IMR-90 (cell line): ENCODE measurements around the gene KLHL14. TPM values are rescaled to one million over a fixed set of nuclear protein-coding genes. Genes with fewer than 3 reads are reported as not detected.

Source experiments
- ATAC-seq: fragments of 200-7000 bp; cut with Tn5 transposase; 2 replicates; pipeline ENCODE4 v1.9.1; 2020; ENCODE audit warnings: low read depth, mild to moderate bottlenecking, moderate library complexity
- BruUV-seq: library from RNA; stranded (reverse); fragments of 400-500 nt; replicated peaks from 2 replicates; lab custom pipeline; 2021; lab: Mats Ljungman, UMichigan
- CTCF ChIA-PET: fragments of 300-600 bp; formaldehyde crosslinking; extraction: SDS; loops from one replicate; lab custom pipeline; 2021; ENCODE audit warnings: antibody characterized with exemption; lab: Yijun Ruan, JAX
- POLR2A ChIA-PET: fragments of 300-600 bp; sonication (Branson Sonifier 250); formaldehyde crosslinking; loops from one replicate; lab custom pipeline; 2022; ENCODE audit warnings: antibody characterized with exemption; ENCODE audit not compliant: unreplicated experiment; lab: Charles Lee
- DNase-seq: peaks from one replicate; pipeline ENCODE4 v3.0.0; 2013
- H2AFZ ChIP-seq: replicated peaks from 2 replicates; pipeline ENCODE3; 2013; ENCODE audit warnings: low read length, mild to moderate bottlenecking; ENCODE audit not compliant: poor library complexity
- H2AK5ac ChIP-seq: 2 replicates; pipeline ENCODE4 v1.6.1; 2013; ENCODE audit warnings: low read depth, low read length, inconsistent platforms
- H2AK9ac ChIP-seq: replicated peaks from 2 replicates; pipeline ENCODE3; 2013; ENCODE audit warnings: mild to moderate bottlenecking, low read depth, low read length, moderate library complexity; ENCODE audit not compliant: poor library complexity
- H2BK120ac ChIP-seq: 2 replicates; pipeline ENCODE4 v1.6.1; 2013; ENCODE audit warnings: low read depth, low read length, inconsistent platforms
- H2BK15ac ChIP-seq: 3 replicates; pipeline ENCODE4 v1.6.1; 2013; ENCODE audit warnings: low read depth, low read length, inconsistent platforms
- H2BK20ac ChIP-seq: 2 replicates; pipeline ENCODE4 v1.6.1; 2013; ENCODE audit warnings: low read depth, mild to moderate bottlenecking, inconsistent platforms, low read length, moderate library complexity
- H2BK5ac ChIP-seq: 2 replicates; pipeline ENCODE4 v1.6.1; 2013; ENCODE audit warnings: mild to moderate bottlenecking, low read depth, low read length, inconsistent platforms; ENCODE audit not compliant: poor library complexity, severe bottlenecking
- H3K14ac ChIP-seq: replicated peaks from 2 replicates; pipeline ENCODE4 v1.6.1; 2013; ENCODE audit warnings: low read depth, low read length, inconsistent platforms
- H3K18ac ChIP-seq: 2 replicates; pipeline ENCODE4 v1.6.1; 2013; ENCODE audit warnings: low read depth, low read length, control low read depth
- H3K23ac ChIP-seq: 2 replicates; pipeline ENCODE4 v1.6.1; 2013; ENCODE audit warnings: low read depth, low read length, inconsistent platforms
- H3K27ac ChIP-seq: 2 replicates; pipeline ENCODE4 v1.5.1; 2013; ENCODE audit warnings: mild to moderate bottlenecking, control low read depth, low read length; ENCODE audit not compliant: insufficient read depth
- H3K27me3 ChIP-seq: 2 replicates; pipeline ENCODE4 v1.6.1; 2013; ENCODE audit warnings: low read length; ENCODE audit not compliant: control insufficient read depth, insufficient read depth
- H3K36me3 ChIP-seq: 2 replicates; pipeline ENCODE4 v1.6.1; 2013; ENCODE audit warnings: low read length, mixed read lengths; ENCODE audit not compliant: control insufficient read depth, insufficient read depth
- H3K4ac ChIP-seq: 2 replicates; pipeline ENCODE4 v1.6.1; 2013; ENCODE audit warnings: low read depth, low read length, inconsistent platforms
- H3K4me1 ChIP-seq: 2 replicates; pipeline ENCODE4 v1.6.1; 2013; ENCODE audit warnings: low read length, mixed read lengths; ENCODE audit not compliant: control insufficient read depth, insufficient read depth
- H3K4me2 ChIP-seq: 2 replicates; pipeline ENCODE4 v1.6.1; 2013; ENCODE audit warnings: low read depth, mild to moderate bottlenecking, control low read depth, low read length, moderate library complexity
- H3K4me3 ChIP-seq: 2 replicates; pipeline ENCODE4 v1.5.1; 2013; ENCODE audit warnings: low read depth, mild to moderate bottlenecking, control low read depth, low read length, moderate library complexity; ENCODE audit not compliant: insufficient read depth
- H3K56ac ChIP-seq: 2 replicates; pipeline ENCODE4 v1.6.1; 2013; ENCODE audit warnings: low read length, inconsistent platforms; ENCODE audit not compliant: insufficient read depth; ENCODE audit errors: extremely low read depth
- H3K79me1 ChIP-seq, 2 experiments: 2 replicates each; pipeline ENCODE4 v1.6.1; 2013; ENCODE audit warnings: low read length in 2 of 2, inconsistent platforms in 1 of 2, low read depth in 1 of 2
- H3K9ac ChIP-seq: 2 replicates; pipeline ENCODE4 v1.6.1; 2013; ENCODE audit warnings: low read depth, low read length, control low read depth
- H3K9me1 ChIP-seq: 2 replicates; pipeline ENCODE4 v1.6.1; 2013; ENCODE audit warnings: low read length, inconsistent platforms; ENCODE audit not compliant: insufficient read depth
- H3K9me3 ChIP-seq: 2 replicates; pipeline ENCODE4 v1.6.1; 2013; ENCODE audit warnings: low read length; ENCODE audit not compliant: control insufficient read depth, insufficient read depth
- H4K20me1 ChIP-seq: 2 replicates; pipeline ENCODE4 v1.6.1; 2013; ENCODE audit warnings: low read length, inconsistent platforms; ENCODE audit not compliant: insufficient read depth
- H4K5ac ChIP-seq: 2 replicates; pipeline ENCODE4 v1.6.1; 2013; ENCODE audit warnings: mild to moderate bottlenecking, low read depth, low read length, control low read depth
- H4K8ac ChIP-seq, 2 experiments: 2 replicates each; pipeline ENCODE4 v1.6.1; 2013; ENCODE audit warnings: low read depth in 2 of 2, low read length in 2 of 2, control low read depth in 1 of 2, inconsistent platforms in 1 of 2
- H4K91ac ChIP-seq: 2 replicates; pipeline ENCODE4 v1.6.1; 2013; ENCODE audit warnings: low read depth, low read length, inconsistent platforms; ENCODE audit not compliant: insufficient read depth
- ELK1 ChIP-seq: fragments of 150-350 bp; IDR thresholded peaks from 2 replicates; pipeline ENCODE4 v1.6.1; 2016; ENCODE audit warnings: low read depth, mild to moderate bottlenecking, low read length, moderate library complexity, borderline replicate concordance
- NFE2L2 ChIP-seq: fragments of 150-350 bp; IDR thresholded peaks from 2 replicates; pipeline ENCODE4 v1.6.1; 2016; ENCODE audit warnings: low read depth, mild to moderate bottlenecking, low read length
- WGBS, 2 experiments: methylation state at CpG; one replicate each; pipeline versions ENCODE4 v1.1.5 to v1.1.7; 2013; ENCODE audit warnings: missing lambda C conversion rate in 2 of 2; ENCODE audit not compliant: insufficient read length in 1 of 2; ENCODE audit errors: extremely low coverage in 2 of 2; 5-methylcytosine and 5-hydroxymethylcytosine counted together
- dilution Hi-C: fragments of 300-500 bp; cut with HindIII; formaldehyde crosslinking; loops from one replicate; pipeline ENCODE4 v1.14.3; 2018; ENCODE audit warnings: low sequenced_read_pairs; ENCODE audit not compliant: unreplicated experiment
- in situ Hi-C: fragments of 300-500 bp; cut with MboI; formaldehyde crosslinking; loops from 3 replicates; pipeline ENCODE4 v1.14.3; 2019; ENCODE audit warnings: low sequenced_read_pairs, inconsistent platforms, mixed read lengths
- intact Hi-C: fragments of 100-400 bp; cut with micrococcal nuclease; formaldehyde crosslinking; loops from 2 replicates; pipeline ENCODE4 v1.10.0; 2022
- polyA plus RNA-seq, 3 experiments: library from polyadenylated mRNA; depleted of rRNA; stranded (reverse); fragments of >200 nt; gene quantifications; 2 replicates each; pipeline ENCODE4 v1.2.3, GENCODE V29; 2012; ENCODE audit warnings: low replicate concordance in 1 of 3
- total RNA-seq: library from RNA; depleted of rRNA; stranded (reverse); fragments of >200 nt; gene quantifications from 2 replicates; pipeline ENCODE4 v1.2.3, GENCODE V29; 2012

KLHL14 gene
- total and polyA plus RNA-seq, 2 of the 4 experiments (the other 2 are of a cell fraction), result not detected

GRCh38 chr18:32629292-32629691 lies 143.5 kb downstream of the KLHL14 start:
- ChIA-PET CTCF (no interaction called here), POLR2A (no interaction called here)
- Histone ChIP-seq H2AK9ac (no peak overlapping the region), H3K4me2 (no peak overlapping the region), H3K79me1 (no peaks in the 10 kb centered on the region), H3K27me3 (no peaks in the 10 kb centered on the region), H3K23ac (no peak overlapping the region), H2BK15ac (no peak overlapping the region), H3K36me3 (no peaks in the 10 kb centered on the region), H3K14ac (no peak overlapping the region), H3K18ac (no peak overlapping the region), H2AK5ac (no peak overlapping the region), H2BK20ac (no peak overlapping the region), H3K9me3 (no peaks in the 10 kb centered on the region), H4K91ac (no peak overlapping the region), H2AFZ (no peak overlapping the region), H3K4ac (no peak overlapping the region), H3K4me1 (no peaks in the 10 kb centered on the region), H3K56ac (no peak overlapping the region), H3K4me3 (no peak overlapping the region), H3K9ac (no peak overlapping the region), H4K20me1 (no peaks in the 10 kb centered on the region), H4K5ac (no peak overlapping the region), H3K27ac (no peak overlapping the region), H4K8ac (no peak overlapping the region), H2BK120ac (no peak overlapping the region), H2BK5ac (no peak overlapping the region), H3K9me1 (no peaks in the 10 kb centered on the region)
- ATAC-seq (no peak), DNase-seq (no peak)
- TF ChIP-seq NFE2L2, result peak; percentile 67
- no peak for TF ChIP-seq ELK1
- dilution Hi-C loops, result no loop called here
- WGBS, 2 experiments, result no CpG with 5 or more reads among the region's 2 CpGs
- in situ Hi-C loops, result no loop called here
- no TSS peak for BruUV-seq
- intact Hi-C loops, result loop anchor here (10.0 kb wide), 1 partner anchor 246 kb away; no protein-coding TSS in a partner anchor
